Spinal cord (tissue), 10 donors: ENCODE results near the gene CLK1. TPM values are rescaled to one million over a fixed set of nuclear protein-coding genes. Genes with fewer than 3 reads are reported as not detected.

Experiments
- DNase-seq, 6 donors: peaks; one replicate each; pipeline versions ENCODE4 v3.0.0 to v3.0.0-alpha.2; 2013 to 2015; ENCODE audit warnings: low spot score in 6 of 6, low read depth in 4 of 6
- H3K27ac ChIP-seq: one replicate; pipeline ENCODE4 v1.5.1; 2013; ENCODE audit warnings: low read depth, low read length, control low read depth
- H3K27me3 ChIP-seq: one replicate; pipeline ENCODE4 v1.6.1; 2013; ENCODE audit warnings: low read length; ENCODE audit not compliant: control insufficient read depth, insufficient read depth
- H3K36me3 ChIP-seq: one replicate; pipeline ENCODE4 v1.6.1; 2013; ENCODE audit warnings: low read length; ENCODE audit not compliant: control insufficient read depth, insufficient read depth
- H3K4me1 ChIP-seq: one replicate; pipeline ENCODE4 v1.6.1; 2013; ENCODE audit warnings: low read length; ENCODE audit not compliant: control insufficient read depth, insufficient read depth
- H3K4me3 ChIP-seq: one replicate; pipeline ENCODE4 v1.5.1; 2013; ENCODE audit warnings: low read depth, low read length, control low read depth
- H3K9me3 ChIP-seq: one replicate; pipeline ENCODE4 v1.6.1; 2013; ENCODE audit warnings: low read length; ENCODE audit not compliant: control insufficient read depth, insufficient read depth
- WGBS: methylation state at CpG from one replicate; pipeline ENCODE4 v1.1.5; 2013; ENCODE audit warnings: missing lambda C conversion rate; ENCODE audit not compliant: insufficient coverage; 5-methylcytosine and 5-hydroxymethylcytosine counted together
- polyA plus RNA-seq, 2 donors: library from polyadenylated mRNA; unstranded; fragments of 120-200 nt; gene quantifications; one replicate each; pipeline ENCODE4 v1.2.1, GENCODE V29; 2013; ENCODE audit not compliant: insufficient read length in 2 of 2
- small RNA-seq: library from RNA; depleted of rRNA; stranded (forward); fragments of <200 nt; gene quantifications from one replicate; pipeline ENCODE3, GENCODE V24; 2014; ENCODE audit warnings: low replicate concordance
- total RNA-seq, 2 donors: library from RNA; depleted of rRNA in 1 of 2; stranded (reverse); fragments of 120-200 nt in 1 of 2; fragments of >200 nt in 1 of 2; gene quantifications; one replicate each; pipeline versions ENCODE4 v1.2.3 to v1.2.4, GENCODE V29; 2013 to 2014
- donor health status: healthy.

CLK1 gene
- total and polyA plus RNA-seq, 4 donors: 170 to 220 (median 205) TPM

- H3K27me3 ChIP-seq: no peaks in the 10 kb centered on the region
- peak overlapping the region; percentile 81 for H3K4me3 ChIP-seq
- DNase-seq: peak in 4 of 6 donors; percentile 38 to 77 (median 54)
- H3K36me3 ChIP-seq: peaks cover 6% of the 10 kb centered on the region
- WGBS: under 1% methylated on average over 70 of the region's 70 CpGs
- H3K9me3 ChIP-seq: no peaks in the 10 kb centered on the region
- peaks cover 6% of the 10 kb centered on the region for H3K4me1 ChIP-seq
- H3K27ac ChIP-seq: peak overlapping the region; percentile 99
Measured at GRCh38 chr2:200812122-200813022, 52.1 kb downstream of the CLK1 start.

GRCh38 chr2:200811333-200812121 lies 52.9 kb downstream of the CLK1 start, which contains the start of gene BZW1:
TSS of gene BZW1 (plus strand) at chr2:200811910. CDS start at chr2:200813218, 1,308 bp downstream.
- H3K9me3 ChIP-seq: no peaks in the 10 kb centered on the region
- peaks cover 6% of the 10 kb centered on the region for H3K4me1 ChIP-seq
- DNase-seq: peak; percentile 95 to 99 (median 95)
- WGBS: under 1% methylated on average over 54 of the region's 75 CpGs
- peaks cover 3% of the 10 kb centered on the region for H3K36me3 ChIP-seq
- H3K27ac ChIP-seq: peak within 1 kb of the TSS; percentile 99
- H3K27me3 ChIP-seq: no peaks in the 10 kb centered on the region
- H3K4me3 ChIP-seq: peak within 1 kb of the TSS; percentile 81

DNA sequence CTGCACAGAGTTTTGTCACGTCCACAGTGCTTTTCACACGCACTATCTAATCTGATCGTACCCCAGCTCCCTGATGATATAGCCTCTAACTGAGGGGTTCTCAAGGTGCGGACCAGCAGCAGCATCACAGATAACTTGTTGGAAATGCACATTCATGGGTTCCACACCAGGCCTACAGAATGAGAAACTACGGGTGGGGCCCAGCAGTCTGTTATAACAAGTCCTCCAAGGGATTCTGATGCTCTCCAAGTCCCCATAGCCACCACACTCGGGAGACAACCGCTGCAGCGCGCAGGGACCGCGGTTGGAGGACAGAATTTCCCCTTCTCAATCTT lies 53.5 kb downstream of the CLK1 start:
- peak overlapping the region; percentile 99 for H3K27ac ChIP-seq
- no peaks in the 10 kb centered on the region for H3K9me3 ChIP-seq
- no peaks in the 10 kb centered on the region for H3K27me3 ChIP-seq
- H3K4me3 ChIP-seq: peak overlapping the region; percentile 81
- DNase-seq: no peak
- WGBS: 2% methylated on average over 11 of the region's 11 CpGs
- H3K4me1 ChIP-seq: peaks cover 6% of the 10 kb centered on the region
- no peaks in the 10 kb centered on the region for H3K36me3 ChIP-seq

DNA sequence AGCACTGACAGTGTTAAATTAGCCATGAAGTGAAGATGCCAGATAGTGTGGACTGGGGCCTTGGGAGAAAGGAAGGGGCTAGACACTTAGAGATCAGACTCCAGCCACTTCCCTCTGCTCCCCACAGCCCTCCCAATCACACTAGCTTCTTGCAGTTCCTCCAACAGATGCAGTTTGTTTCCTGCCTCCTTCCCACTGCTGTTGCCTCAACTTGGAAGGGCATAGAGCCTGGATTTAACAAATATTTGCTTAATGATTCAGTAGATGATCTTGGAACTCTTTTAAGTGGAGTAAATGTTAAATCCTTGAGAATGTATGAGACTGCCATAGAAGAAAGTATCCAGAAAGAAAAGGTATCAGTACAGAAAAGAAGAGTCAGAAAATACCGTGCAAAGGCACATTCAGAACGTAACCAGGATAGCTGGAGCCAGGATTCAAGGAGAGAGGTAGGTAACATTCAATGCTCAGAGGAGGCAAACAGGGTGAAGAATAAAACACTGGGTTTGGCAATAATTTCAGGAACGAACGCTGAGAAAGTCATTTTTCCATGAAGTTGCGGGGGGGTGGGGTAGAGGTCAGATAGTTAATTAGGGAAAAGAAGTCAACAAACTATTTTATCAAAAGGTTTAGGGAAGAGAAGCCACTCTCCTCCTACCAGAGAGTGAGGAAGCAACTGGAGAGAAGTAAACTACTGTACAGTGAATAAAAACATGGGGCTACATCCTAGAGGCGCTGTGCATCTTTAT lies 54.0 kb downstream of the CLK1 start:
- WGBS: 31% methylated on average over 3 of the region's 6 CpGs
- DNase-seq: peak in 1 of 6 donors; percentile 18
- peaks cover 6% of the 10 kb centered on the region for H3K4me1 ChIP-seq

GRCh38 chr2:200809506-200810251 lies 54.8 kb downstream of the CLK1 start:
- Histone ChIP-seq H3K27me3 (no peaks in the 10 kb centered on the region), H3K9me3 (no peaks in the 10 kb centered on the region), H3K4me1 (peaks cover 6% of the 10 kb centered on the region), H3K27ac (peak overlapping the region; percentile 99), H3K36me3 (no peaks in the 10 kb centered on the region), H3K4me3 (no peak overlapping the region)
- WGBS: 91% methylated on average over 5 of the region's 7 CpGs
- no peak for DNase-seq

More for the DNA sequence above, 54.0 kb downstream of the CLK1 start:
- Histone ChIP-seq H3K9me3 (no peaks in the 10 kb centered on the region), H3K4me3 (peak overlapping the region; percentile 81), H3K27ac (peak overlapping the region; percentile 99), H3K36me3 (no peaks in the 10 kb centered on the region), H3K27me3 (no peaks in the 10 kb centered on the region)

Small RNA genes within 50 kb of the gene (small RNA-seq; reads per million reads assigned to genes)
- not detected for gene RF00019
- gene RNA5SP115: not detected
- gene RNU6-312P: not detected
- gene RNU6-31P: not detected
- gene RNU6-762P: not detected

Other genes with a start within 250 kb of the CLK1 start
- gene BZW1, start 52.7 kb downstream of the CLK1 start, total RNA-seq: 100 to 1,000 TPM; 276 to 457 TPM
- gene BZW1, start 52.7 kb downstream of the CLK1 start, polyA plus RNA-seq: 100 to 1,000 TPM; 177 to 220 TPM
- gene PPIL3, start 24.4 kb upstream of the CLK1 start, total RNA-seq: 10 to 100 TPM; 43.9 to 57.7 TPM
- gene PPIL3, start 24.4 kb upstream of the CLK1 start, polyA plus RNA-seq: 10 to 100 TPM; 65.3 to 74.0 TPM
- 10 to 100 TPM; 38.5 to 38.9 TPM for gene NIF3L1, start 24.7 kb upstream of the CLK1 start, total RNA-seq
- 10 to 100 TPM; 32.1 to 32.5 TPM for gene NIF3L1, start 24.7 kb upstream of the CLK1 start, polyA plus RNA-seq
- gene ORC2, start 99.0 kb upstream of the CLK1 start, total RNA-seq: 10 to 100 TPM; 18.4 to 20.1 TPM
- gene ORC2, start 99.0 kb upstream of the CLK1 start, polyA plus RNA-seq: 10 to 100 TPM; 12.1 to 18.6 TPM
- 10 to 100 TPM; 17.2 to 49.0 TPM for gene HYCC2, start 207.0 kb upstream of the CLK1 start, total RNA-seq
- 10 to 100 TPM; 15.2 to 20.5 TPM for gene HYCC2, start 207.0 kb upstream of the CLK1 start, polyA plus RNA-seq
- 100 to 1,000 TPM in 1 of 2 donors, 10 to 100 TPM in 1; 79.0 to 117 TPM for gene NDUFB3, start 207.3 kb upstream of the CLK1 start, total RNA-seq
- 100 to 1,000 TPM; 114 to 136 TPM for gene NDUFB3, start 207.3 kb upstream of the CLK1 start, polyA plus RNA-seq